Kidney (tissue), 14 donors: Measurements from ENCODE around the gene EVI2A. TPM values are rescaled to one million over a fixed set of nuclear protein-coding genes. Genes with fewer than 3 reads are reported as not detected.

Experiments
- DNase-seq, 5 donors: peaks; one replicate each; pipeline ENCODE4 v3.0.0-alpha.2; 2013 to 2020
- FAIRE-seq: peaks from 2 replicates; lab custom pipeline; 2012; peaks lifted over from hg19 to GRCh38; lab: Jason Lieb, UNC
- H3K27ac ChIP-seq, 2 donors: one replicate each; pipeline ENCODE4 v1.7.0; 2013; ENCODE audit warnings: low read depth in 2 of 2, low read length in 2 of 2, inconsistent platforms in 1 of 2
- H3K27me3 ChIP-seq: one replicate; pipeline ENCODE4 v1.7.1; 2013; ENCODE audit warnings: low read length, inconsistent platforms; ENCODE audit not compliant: control insufficient read depth, insufficient read depth
- H3K36me3 ChIP-seq, 3 donors: one replicate each; pipeline versions ENCODE4 v1.7.0 to v1.7.1; 2013; ENCODE audit warnings: low read length in 3 of 3, control low read depth in 1 of 3, inconsistent platforms in 1 of 3; ENCODE audit not compliant: insufficient read depth in 3 of 3, control insufficient read depth in 2 of 3
- H3K4me1 ChIP-seq, 3 donors: one replicate each; pipeline versions ENCODE4 v1.7.0 to v1.7.1; 2013; ENCODE audit warnings: low read length in 3 of 3, inconsistent platforms in 1 of 3, low read depth in 1 of 3; ENCODE audit not compliant: control insufficient read depth in 2 of 3, insufficient read depth in 2 of 3
- H3K4me3 ChIP-seq, 3 donors: one replicate each; pipeline versions ENCODE4 v1.7.0 to v1.8.1; 2013; ENCODE audit warnings: low read length in 3 of 3, control low read depth in 1 of 3, inconsistent platforms in 1 of 3
- H3K9ac ChIP-seq, 3 donors: one replicate each; pipeline versions ENCODE4 v1.7.0 to v1.7.1; 2013; ENCODE audit warnings: low read length in 3 of 3, control low read depth in 1 of 3, inconsistent platforms in 1 of 3
- H3K9me3 ChIP-seq, 3 donors: one replicate each; pipeline versions ENCODE4 v1.7.0 to v1.7.1; 2013; ENCODE audit warnings: low read length in 3 of 3, control low read depth in 1 of 3, inconsistent platforms in 1 of 3; ENCODE audit not compliant: control insufficient read depth in 2 of 3, insufficient read depth in 1 of 3
- CTCF ChIP-seq: IDR thresholded peaks from 3 replicates; pipeline ENCODE4 v1.5.1; 2012; ENCODE audit warnings: mild to moderate bottlenecking, moderate library complexity, borderline replicate concordance; ENCODE audit not compliant: insufficient read depth; ENCODE audit errors: extremely low read depth
- intact Hi-C: fragments of 100-400 bp; cut with DNase I; formaldehyde crosslinking; loops from one replicate; pipeline ENCODE4 v1.11.1; 2022
- polyA plus RNA-seq: library from polyadenylated mRNA; stranded (reverse); fragments of 350-450 nt; fragmentation: Illumina TruSeq; extraction: RNeasy Lipid Tissue Mini Kit (QIAGEN cat#74804); gene quantifications from one replicate; pipeline ENCODE4 v1.2.3, GENCODE V29; 2014; ENCODE audit warnings: low read depth, low replicate concordance; ENCODE audit not compliant: insufficient read depth
- total RNA-seq: library from RNA; stranded (reverse); fragmentation: NEBNext Ultra II Directional; extraction: Animal tissue kit (Norgen Biotek cat#: 25700); gene quantifications from one replicate; pipeline ENCODE4 v1.2.1, GENCODE V29; 2021
- donor health status: control.
- donor health status: control.
- donor health status: control.
- donor health status: control.
- donor health status: control.
- donor health status: DM: yes; HTN: yes; CAD: no.
- donor health status: Normal renal cell carcinoma (clear cell type).

Gene EVI2A
- total and polyA plus RNA-seq, 2 donors from 2014 or later: 1.3 to 10.8 TPM

- TF ChIP-seq CTCF: no peak
- Histone ChIP-seq H3K9ac (no peak overlapping the region), H3K4me1 (peaks cover 0 to 3% (median 2%) of the 10 kb centered on the region in 3 donors), H3K9me3 (no peaks in the 10 kb centered on the region), H3K4me3 (no peak overlapping the region), H3K27ac (no peak overlapping the region), H3K36me3 (peaks cover 5 to 12% (median 5%) of the 10 kb centered on the region in 3 donors), H3K27me3 (no peaks in the 10 kb centered on the region)
- FAIRE-seq: no peak
- intact Hi-C loops: no loop called here
- no peak for DNase-seq
These were observed 47.2 kb downstream of the EVI2A start for GRCh38 chr17:31274252-31274651.

- TF ChIP-seq CTCF: no peak
- DNase-seq (no peak), FAIRE-seq (no peak)
- Histone ChIP-seq H3K36me3 (peaks cover 5 to 12% (median 5%) of the 10 kb centered on the region in 3 donors), H3K27me3 (no peaks in the 10 kb centered on the region), H3K9ac (no peak overlapping the region), H3K4me3 (no peak overlapping the region), H3K9me3 (no peaks in the 10 kb centered on the region), H3K27ac (no peak overlapping the region), H3K4me1 (peaks cover 0 to 7% (median 5%) of the 10 kb centered on the region in 3 donors)
- intact Hi-C loops: no loop called here
These were observed 47.9 kb downstream of the EVI2A start for GRCh38 chr17:31273516-31273915.

DNA sequence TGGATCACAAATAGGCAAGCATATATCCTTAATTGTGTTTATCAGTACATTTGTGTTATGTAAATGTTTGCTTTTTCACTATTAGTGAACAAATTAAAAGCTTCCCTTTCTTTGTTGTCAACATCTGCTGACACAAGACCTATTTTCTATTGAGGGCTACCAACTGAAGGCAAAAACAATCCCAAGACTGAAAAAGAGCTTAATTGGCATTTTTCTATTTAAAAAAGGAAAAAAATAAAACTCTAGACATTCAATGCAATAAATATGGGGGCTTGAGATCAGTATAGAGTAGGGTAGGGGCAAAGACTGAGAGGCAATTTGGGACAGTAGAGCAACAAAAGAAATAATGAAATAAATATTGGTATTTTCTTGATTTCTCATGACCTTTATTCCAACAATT, 48.6 kb downstream of the EVI2A start:
- H3K4me1 ChIP-seq: peaks cover 0 to 7% (median 5%) of the 10 kb centered on the region in 3 donors
- no peak overlapping the region for H3K9ac ChIP-seq
- no peaks in the 10 kb centered on the region for H3K9me3 ChIP-seq
- intact Hi-C loops: no loop called here
- TF ChIP-seq CTCF: no peak
- FAIRE-seq (no peak), DNase-seq (no peak)
- H3K27ac ChIP-seq: no peak overlapping the region
- H3K4me3 ChIP-seq: no peak overlapping the region
- H3K36me3 ChIP-seq: peaks cover 5 to 12% (median 5%) of the 10 kb centered on the region in 3 donors
- H3K27me3 ChIP-seq: no peaks in the 10 kb centered on the region

DNA sequence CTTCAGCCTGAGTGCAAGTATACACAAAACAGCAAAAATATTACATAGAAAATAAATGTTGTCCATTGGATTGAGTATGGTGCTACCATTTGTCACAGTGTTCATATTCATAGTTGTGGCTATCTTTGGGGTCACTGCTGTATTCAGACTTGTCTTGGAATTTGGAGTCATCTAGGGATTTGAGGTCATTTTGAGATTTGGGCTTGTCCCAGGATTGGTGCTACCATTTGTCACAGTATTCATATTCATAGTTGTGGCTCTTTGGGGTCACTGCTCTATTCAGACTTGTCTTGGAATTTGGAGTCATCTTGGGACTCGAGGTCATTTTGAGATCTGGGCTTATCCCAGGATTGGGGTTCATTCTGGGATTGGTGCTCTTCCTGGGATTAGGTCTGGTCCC, 49.2 kb downstream of the EVI2A start:
- Histone ChIP-seq H3K27ac (no peak overlapping the region), H3K27me3 (no peaks in the 10 kb centered on the region), H3K4me1 (peaks cover 0 to 7% (median 5%) of the 10 kb centered on the region in 3 donors), H3K36me3 (peaks cover under 1 to 8% (median 2%) of the 10 kb centered on the region in 3 donors), H3K4me3 (no peak overlapping the region), H3K9ac (no peak overlapping the region), H3K9me3 (no peaks in the 10 kb centered on the region)
- no peak for TF ChIP-seq CTCF
- FAIRE-seq (no peak), DNase-seq (no peak)
- intact Hi-C loops: no loop called here
